ENCODE data around the gene NMNAT2. TPM values are rescaled to one million over a fixed set of nuclear protein-coding genes. Genes with fewer than 3 reads are reported as not detected.

NMNAT2 gene
- total and polyA plus RNA-seq, 2 experiments from 2014 or later: 3.6 to 10.0 TPM

- TF ChIP-seq ZNF462 (CRISPR knock-in tag; IDR thresholded peaks at IDR 0.05) (no peak), REST (IDR thresholded peaks at IDR 0.05; ENCODE audit: unreplicated experiment) (no peak), ZNF331 (CRISPR knock-in tag; IDR thresholded peaks at IDR 0.05; ENCODE audit: low read depth) (no peak), ETS1 (IDR thresholded peaks at IDR 0.05) (no peak)
Measured at GRCh38 chr1:183247484-183247883, 170.7 kb downstream of the NMNAT2 start (continued).
